Measurements from ENCODE around the gene PRLH. TPM values are rescaled to one million over a fixed set of nuclear protein-coding genes. Genes with fewer than 3 reads are reported as not detected.
"Not testable (repeated sequence)": the region's sequence is repeated elsewhere in the genome, so short reads cannot be mapped to it uniquely, and the experiment has no call there.

PRLH gene
- total RNA-seq, 1 experiment from 2014 or later: not detected

GRCh38 chr2:237604391-237604790 lies 38.0 kb downstream of the PRLH start:
- no peak overlapping the region for H3K27ac ChIP-seq
- no peak for DNase-seq
- H3K4me1 ChIP-seq: peaks cover 38% of the 10 kb centered on the region
- no peaks in the 10 kb centered on the region for H3K9me3 ChIP-seq (replicated peaks)
- H3K4me3 ChIP-seq: no peak overlapping the region
- H3K27me3 ChIP-seq: no peaks in the 10 kb centered on the region
- no peaks in the 10 kb centered on the region for H3K36me3 ChIP-seq

- no peak overlapping the region for H3K27ac ChIP-seq
- DNase-seq: peak; percentile 49 to 58
- no peaks in the 10 kb centered on the region for H3K9me3 ChIP-seq (replicated peaks)
Measured at GRCh38 chr2:237604960-237605359, 38.6 kb downstream of the PRLH start.

GRCh38 chr2:237606522-237606921 lies 40.1 kb downstream of the PRLH start:
- not testable (repeated sequence) for H3K27ac ChIP-seq; H3K4me3 ChIP-seq; H3K27me3 ChIP-seq; H3K9me3 ChIP-seq (replicated peaks); H3K36me3 ChIP-seq
- DNase-seq: peak; percentile 68 to 70
- peaks cover 21% of the 10 kb centered on the region for H3K4me1 ChIP-seq

More at GRCh38 chr2:237604960-237605359, 38.6 kb downstream of the PRLH start:
- H3K4me3 ChIP-seq: no peak overlapping the region
- no peaks in the 10 kb centered on the region for H3K36me3 ChIP-seq
- H3K27me3 ChIP-seq: no peaks in the 10 kb centered on the region
- H3K4me1 ChIP-seq: peaks cover 33% of the 10 kb centered on the region

- no peak for DNase-seq
- Histone ChIP-seq H3K9me3 (replicated peaks) (no peaks in the 10 kb centered on the region), H3K27ac (no peak overlapping the region), H3K36me3 (no peaks in the 10 kb centered on the region), H3K27me3 (no peaks in the 10 kb centered on the region), H3K4me1 (peaks cover 49% of the 10 kb centered on the region), H3K4me3 (no peak overlapping the region)
Measured at GRCh38 chr2:237612527-237613357, 46.4 kb downstream of the PRLH start.

GRCh38 chr2:237613679-237614078 lies 47.3 kb downstream of the PRLH start:
- Histone ChIP-seq H3K27ac (peak overlapping the region; percentile 30), H3K9me3 (replicated peaks) (no peaks in the 10 kb centered on the region), H3K27me3 (no peaks in the 10 kb centered on the region), H3K36me3 (no peaks in the 10 kb centered on the region), H3K4me1 (peaks cover 55% of the 10 kb centered on the region), H3K4me3 (no peak overlapping the region)
- DNase-seq: no peak

GRCh38 chr2:237614151-237614720 lies 47.9 kb downstream of the PRLH start:
- Histone ChIP-seq H3K36me3 (no peaks in the 10 kb centered on the region), H3K4me1 (peaks cover 61% of the 10 kb centered on the region), H3K27ac (peak overlapping the region; percentile 30), H3K9me3 (replicated peaks) (no peaks in the 10 kb centered on the region), H3K4me3 (no peak overlapping the region), H3K27me3 (no peaks in the 10 kb centered on the region)
- peak; percentile 58 to 70 for DNase-seq

- no peak overlapping the region for H3K4me3 ChIP-seq
- no peaks in the 10 kb centered on the region for H3K27me3 ChIP-seq
- H3K4me1 ChIP-seq: peaks cover 64% of the 10 kb centered on the region
- H3K9me3 ChIP-seq (replicated peaks): no peaks in the 10 kb centered on the region
- no peak for DNase-seq
- H3K27ac ChIP-seq: peak overlapping the region; percentile 90
- no peaks in the 10 kb centered on the region for H3K36me3 ChIP-seq
Measured at GRCh38 chr2:237615631-237616249, 49.4 kb downstream of the PRLH start.

GRCh38 chr2:237616373-237616733 lies 50.0 kb downstream of the PRLH start:
- no peaks in the 10 kb centered on the region for H3K27me3 ChIP-seq
- no peak overlapping the region; the same call in 1 of the 2 replicates for H3K4me3 ChIP-seq
- peaks cover 64% of the 10 kb centered on the region for H3K4me1 ChIP-seq

More at GRCh38 chr2:237616373-237616733, 50.0 kb downstream of the PRLH start:
- no peak for DNase-seq
- Histone ChIP-seq H3K36me3 (no peaks in the 10 kb centered on the region), H3K27ac (peak overlapping the region; percentile 90), H3K9me3 (replicated peaks) (no peaks in the 10 kb centered on the region)

Other genes with a start within 250 kb of the PRLH start
- 0.04 TPM in 1 of 2 replicates, not detected in the other for gene COL6A3, start 152.4 kb upstream of the PRLH start, total RNA-seq (2014; rRNA removed; shearing (Covaris generic))
- gene MLPH, start 79.3 kb upstream of the PRLH start, total RNA-seq (2014; rRNA removed; shearing (Covaris generic)): 0.14 TPM in 1 of 2 replicates, not detected in the other
- 3.4 and 3.6 TPM in 2 replicates for gene RAB17, start 24.2 kb downstream of the PRLH start, total RNA-seq (2014; rRNA removed; shearing (Covaris generic))
- 53.3 and 61.5 TPM in 2 replicates for gene LRRFIP1, start 61.0 kb downstream of the PRLH start, total RNA-seq (2014; rRNA removed; shearing (Covaris generic))
- gene RBM44, start 232.2 kb downstream of the PRLH start, total RNA-seq (2014; rRNA removed; shearing (Covaris generic)): 0.15 and 0.28 TPM in 2 replicates

Data from SJCRH30 (cell line).